Measurements from ENCODE around the gene CLEC7A.

The CLEC7A gene

DNA sequence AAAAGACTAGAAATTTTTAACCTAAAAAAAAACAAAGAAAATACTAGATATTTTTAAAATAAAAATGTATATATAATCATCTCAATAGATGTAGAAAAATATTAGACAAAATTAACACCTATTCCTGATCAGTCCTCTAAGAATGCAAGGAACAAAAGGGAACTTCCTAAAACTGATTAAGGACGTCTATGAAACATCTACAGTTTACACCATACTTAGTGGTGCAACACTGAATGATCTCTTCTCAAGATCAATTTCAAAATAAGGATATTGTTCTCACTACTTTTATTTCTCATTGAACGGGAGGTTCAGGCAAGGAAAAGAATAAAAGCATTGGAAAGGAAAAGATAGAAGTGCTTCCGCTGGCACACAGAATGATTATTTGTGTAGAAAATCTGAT, 26.0 kb upstream of the CLEC7A start:
- no peak for TF ChIP-seq FOXP2 (optimal IDR thresholded peaks at IDR 0.05; ENCODE audit: borderline replicate concordance, extremely low read depth, extremely low read length, insufficient read depth)

DNA sequence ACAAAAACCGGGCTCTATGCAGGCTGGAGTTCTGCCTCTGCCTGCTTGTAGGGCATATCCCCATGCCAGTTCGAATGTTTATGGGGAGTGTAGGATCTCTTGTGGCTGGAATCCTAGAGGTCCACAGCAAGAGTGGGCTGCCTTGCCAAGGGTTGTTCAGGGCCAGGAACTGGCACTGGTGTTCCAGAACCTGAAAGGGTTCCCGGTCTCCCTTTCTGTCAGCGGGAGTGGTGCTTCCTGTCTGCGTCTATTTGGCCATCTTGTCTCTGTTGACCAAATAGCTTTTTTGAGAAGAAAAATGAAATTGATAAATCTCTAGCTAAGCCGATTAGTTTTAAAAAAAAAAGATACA, 24.1 kb upstream of the CLEC7A start:
- TF ChIP-seq TAF1 (IDR thresholded peaks at IDR 0.05; ENCODE audit: borderline replicate concordance, insufficient read depth, low read length) (no peak), FOXP2 (optimal IDR thresholded peaks at IDR 0.05; ENCODE audit: borderline replicate concordance, extremely low read depth, extremely low read length, insufficient read depth) (no peak), POLR2AphosphoS5 (IDR thresholded peaks at IDR 0.05; ENCODE audit: low read depth, low read length) (no peak), SIN3A (IDR thresholded peaks at IDR 0.05; ENCODE audit: borderline replicate concordance, insufficient read depth, low read length) (no peak)
- TF ChIP-seq, protein P1, sequence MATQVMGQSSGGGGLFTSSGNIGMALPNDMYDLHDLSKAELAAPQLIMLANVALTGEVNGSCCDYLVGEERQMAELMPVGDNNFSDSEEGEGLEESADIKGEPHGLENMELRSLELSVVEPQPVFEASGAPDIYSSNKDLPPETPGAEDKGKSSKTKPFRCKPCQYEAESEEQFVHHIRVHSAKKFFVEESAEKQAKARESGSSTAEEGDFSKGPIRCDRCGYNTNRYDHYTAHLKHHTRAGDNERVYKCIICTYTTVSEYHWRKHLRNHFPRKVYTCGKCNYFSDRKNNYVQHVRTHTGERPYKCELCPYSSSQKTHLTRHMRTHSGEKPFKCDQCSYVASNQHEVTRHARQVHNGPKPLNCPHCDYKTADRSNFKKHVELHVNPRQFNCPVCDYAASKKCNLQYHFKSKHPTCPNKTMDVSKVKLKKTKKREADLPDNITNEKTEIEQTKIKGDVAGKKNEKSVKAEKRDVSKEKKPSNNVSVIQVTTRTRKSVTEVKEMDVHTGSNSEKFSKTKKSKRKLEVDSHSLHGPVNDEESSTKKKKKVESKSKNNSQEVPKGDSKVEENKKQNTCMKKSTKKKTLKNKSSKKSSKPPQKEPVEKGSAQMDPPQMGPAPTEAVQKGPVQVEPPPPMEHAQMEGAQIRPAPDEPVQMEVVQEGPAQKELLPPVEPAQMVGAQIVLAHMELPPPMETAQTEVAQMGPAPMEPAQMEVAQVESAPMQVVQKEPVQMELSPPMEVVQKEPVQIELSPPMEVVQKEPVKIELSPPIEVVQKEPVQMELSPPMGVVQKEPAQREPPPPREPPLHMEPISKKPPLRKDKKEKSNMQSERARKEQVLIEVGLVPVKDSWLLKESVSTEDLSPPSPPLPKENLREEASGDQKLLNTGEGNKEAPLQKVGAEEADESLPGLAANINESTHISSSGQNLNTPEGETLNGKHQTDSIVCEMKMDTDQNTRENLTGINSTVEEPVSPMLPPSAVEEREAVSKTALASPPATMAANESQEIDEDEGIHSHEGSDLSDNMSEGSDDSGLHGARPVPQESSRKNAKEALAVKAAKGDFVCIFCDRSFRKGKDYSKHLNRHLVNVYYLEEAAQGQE (IDR thresholded peaks at IDR 0.05; ENCODE audit: insufficient read depth in 1 of 2, low read depth in 2 of 2, low read length in 2 of 2): no peak

DNA sequence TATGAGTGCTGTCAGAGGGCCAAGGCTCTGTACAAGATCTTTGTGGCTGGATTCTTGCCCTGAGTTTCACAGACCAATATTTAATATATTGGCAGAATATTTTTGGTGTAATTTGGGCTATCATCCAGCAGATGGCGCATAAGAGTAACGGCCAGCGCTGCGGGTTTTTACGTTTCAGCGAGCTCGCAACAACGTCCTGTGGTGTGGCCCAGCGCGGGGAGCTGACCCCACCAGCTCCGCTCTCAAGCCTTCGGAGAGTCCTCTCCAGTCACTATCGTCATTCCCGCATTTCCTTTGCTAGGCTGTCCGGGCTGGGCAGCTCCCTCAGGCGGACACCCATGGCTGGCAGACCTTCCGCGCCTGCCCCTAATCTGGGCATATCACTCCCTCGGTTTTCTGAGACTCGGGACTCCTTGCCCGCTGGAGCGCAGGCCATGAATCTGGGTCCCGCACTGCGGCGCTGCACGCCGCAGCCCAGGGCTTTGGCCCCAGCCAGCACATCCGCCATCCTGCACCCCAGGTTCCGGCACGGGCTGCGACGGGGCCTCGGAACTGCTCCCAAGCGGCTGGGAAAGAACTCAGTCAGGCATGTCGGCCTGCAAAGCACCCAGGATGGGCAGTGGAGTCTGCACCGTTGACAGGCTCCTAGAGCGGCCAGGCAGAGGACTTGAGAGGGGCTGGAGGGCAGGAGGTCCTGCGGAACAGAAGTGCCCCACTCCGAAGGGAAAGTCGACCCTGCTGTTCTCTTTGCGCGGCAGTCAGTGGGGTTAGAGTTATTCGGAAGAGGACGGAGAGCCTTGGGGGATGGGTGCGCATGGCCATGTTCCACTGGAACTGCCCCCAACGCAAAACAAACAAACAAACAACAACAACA, 23.5 kb upstream of the CLEC7A start:
- TF ChIP-seq SIN3A (IDR thresholded peaks at IDR 0.05; ENCODE audit: borderline replicate concordance, insufficient read depth, low read length): no peak
- TF ChIP-seq TAF1 (IDR thresholded peaks at IDR 0.05; ENCODE audit: borderline replicate concordance, insufficient read depth, low read length): no peak

DNA sequence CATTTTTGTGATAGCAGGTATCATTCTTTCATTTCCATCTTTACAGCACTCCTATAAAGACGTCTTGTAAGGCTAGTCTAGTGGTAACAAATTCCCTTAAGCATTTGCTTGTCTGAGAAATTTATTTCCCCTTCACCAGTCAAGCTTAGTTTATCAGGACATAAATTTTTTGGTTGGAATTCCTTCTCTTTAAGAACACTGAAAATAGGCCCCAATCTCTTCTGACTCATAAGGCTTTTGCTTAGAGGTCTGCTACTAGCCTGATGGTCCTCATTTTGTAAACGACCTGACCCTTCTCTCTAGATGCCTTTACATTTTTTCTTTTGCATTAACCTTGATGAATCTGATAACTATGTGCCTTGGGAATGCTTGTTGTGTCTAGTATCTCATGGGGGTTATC, 21.6 kb upstream of the CLEC7A start:
- TF ChIP-seq POLR2AphosphoS5 (IDR thresholded peaks at IDR 0.05; ENCODE audit: low read depth, low read length) (no peak), TAF1 (IDR thresholded peaks at IDR 0.05; ENCODE audit: borderline replicate concordance, insufficient read depth, low read length) (no peak), SIN3A (IDR thresholded peaks at IDR 0.05; ENCODE audit: borderline replicate concordance, insufficient read depth, low read length) (no peak), FOXP2 (optimal IDR thresholded peaks at IDR 0.05; ENCODE audit: borderline replicate concordance, extremely low read depth, extremely low read length, insufficient read depth) (no peak)
- TF ChIP-seq, protein P1 (IDR thresholded peaks at IDR 0.05; ENCODE audit: insufficient read depth in 1 of 2, low read depth in 2 of 2, low read length in 2 of 2): no peak

DNA sequence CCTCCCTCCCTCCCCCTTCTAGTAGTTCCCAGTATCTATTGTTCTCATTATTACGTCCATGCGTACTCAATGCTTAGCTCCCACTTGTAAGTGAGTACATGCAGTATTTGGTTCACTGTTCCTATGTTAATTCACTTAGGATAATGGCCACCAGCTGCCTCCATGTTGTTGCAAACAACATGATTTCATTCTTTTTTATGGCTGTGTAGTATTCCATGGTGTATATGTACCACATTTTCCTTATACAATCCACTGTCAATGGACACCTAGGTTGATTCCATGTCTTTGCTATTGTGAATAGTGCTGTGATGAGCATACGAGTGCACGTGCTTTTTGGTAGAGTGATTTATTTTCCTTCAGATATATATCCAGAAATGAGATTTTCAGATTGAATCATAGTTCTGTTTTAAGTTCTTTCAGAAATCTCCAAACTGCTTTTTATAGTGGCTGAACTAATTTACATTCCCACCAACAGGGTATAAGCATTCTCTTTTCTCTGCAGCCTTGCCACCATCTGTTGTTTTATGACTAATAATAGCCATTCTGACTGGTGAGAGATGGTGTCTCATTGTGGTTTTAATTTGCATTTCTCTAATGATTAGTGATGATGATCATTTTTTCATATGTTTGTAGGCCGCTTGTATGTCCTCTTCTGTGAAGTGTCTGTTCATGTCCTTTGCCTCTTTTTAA, 17.9 kb upstream of the CLEC7A start:
- TF ChIP-seq POLR2AphosphoS5 (IDR thresholded peaks at IDR 0.05; ENCODE audit: low read depth, low read length): no peak
- no peak for TF ChIP-seq SIN3A (IDR thresholded peaks at IDR 0.05; ENCODE audit: borderline replicate concordance, insufficient read depth, low read length)
- no peak for TF ChIP-seq TAF1 (IDR thresholded peaks at IDR 0.05; ENCODE audit: borderline replicate concordance, insufficient read depth, low read length)
- no peak for TF ChIP-seq FOXP2 (optimal IDR thresholded peaks at IDR 0.05; ENCODE audit: borderline replicate concordance, extremely low read depth, extremely low read length, insufficient read depth)

DNA sequence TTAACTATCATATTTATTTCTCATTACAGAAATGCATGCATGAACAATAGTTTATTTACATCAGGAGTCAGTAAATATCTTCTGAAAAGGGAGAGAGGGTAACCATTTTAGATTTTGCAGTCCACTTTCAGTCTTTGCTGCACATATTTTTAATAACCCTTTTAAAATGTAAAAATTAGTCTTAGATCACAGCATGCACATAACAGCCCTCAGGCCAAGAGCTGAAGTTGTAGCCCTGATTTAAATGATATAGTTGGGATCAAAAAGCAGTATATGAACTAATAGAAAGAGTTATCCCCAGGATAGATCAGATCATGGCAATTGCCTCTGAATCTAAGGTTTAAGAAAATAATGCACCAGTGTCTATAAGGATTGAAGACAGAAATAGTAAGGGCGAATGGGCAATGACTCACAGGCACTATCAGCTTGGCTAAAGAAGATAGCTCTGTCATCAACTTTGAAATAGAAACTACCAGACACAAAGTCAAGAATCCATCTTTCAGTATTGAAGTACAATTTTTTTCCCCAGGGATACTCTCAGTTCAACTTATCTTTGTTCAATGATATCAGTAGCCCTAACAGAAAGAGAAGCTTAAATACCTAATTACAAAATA, 13.1 kb upstream of the CLEC7A start:
- no peak for TF ChIP-seq FOXP2 (optimal IDR thresholded peaks at IDR 0.05; ENCODE audit: borderline replicate concordance, extremely low read depth, extremely low read length, insufficient read depth)
- no peak for TF ChIP-seq SIN3A (IDR thresholded peaks at IDR 0.05; ENCODE audit: borderline replicate concordance, insufficient read depth, low read length)
- TF ChIP-seq, protein P1 (IDR thresholded peaks at IDR 0.05; ENCODE audit: insufficient read depth in 1 of 2, low read depth in 2 of 2, low read length in 2 of 2): no peak
- TF ChIP-seq TAF1 (IDR thresholded peaks at IDR 0.05; ENCODE audit: borderline replicate concordance, insufficient read depth, low read length): no peak
- no peak for TF ChIP-seq POLR2AphosphoS5 (IDR thresholded peaks at IDR 0.05; ENCODE audit: low read depth, low read length)

Measured in PFSK-1 (cell line).